Measurements from ENCODE around the gene GRK5.
"Not testable (repeated sequence)": the region's sequence is repeated elsewhere in the genome, so short reads cannot be mapped to it uniquely, and the experiment has no call there.

Gene GRK5

DNA sequence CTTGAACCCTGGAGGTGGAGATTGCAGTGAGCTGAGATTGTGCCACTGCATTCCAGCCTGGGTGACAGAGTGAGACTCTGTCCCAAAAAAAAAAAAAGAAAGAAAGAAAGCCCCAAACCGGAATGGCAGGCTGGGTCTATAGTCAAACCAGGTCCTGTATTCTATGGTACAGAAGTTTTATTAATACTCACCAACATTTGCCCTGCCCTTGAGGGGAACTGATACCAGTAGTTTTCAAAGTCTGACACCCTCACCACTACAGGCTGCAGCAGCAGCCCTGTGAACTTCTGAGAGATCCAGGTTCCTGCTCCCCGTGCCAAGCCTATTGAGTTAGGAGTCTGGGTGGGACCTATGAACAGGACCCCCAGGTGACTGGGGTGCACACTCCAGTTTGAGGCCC is 254.6 kb downstream of the GRK5 start:
- peaks cover 5% of the 10 kb centered on the region; the same call in 1 of the 2 replicates for H3K4me1 ChIP-seq (ENCODE audit: control insufficient read depth, low read length)
- H3K4me3 ChIP-seq (ENCODE audit: low read length): no peak overlapping the region
- H3K27ac ChIP-seq (ENCODE audit: low read depth, low read length): no peak overlapping the region
- no peak for TF ChIP-seq EZH2phosphoT487 (IDR thresholded peaks at IDR 0.05; ENCODE audit: borderline replicate concordance, low read length)
- TF ChIP-seq, protein P1, sequence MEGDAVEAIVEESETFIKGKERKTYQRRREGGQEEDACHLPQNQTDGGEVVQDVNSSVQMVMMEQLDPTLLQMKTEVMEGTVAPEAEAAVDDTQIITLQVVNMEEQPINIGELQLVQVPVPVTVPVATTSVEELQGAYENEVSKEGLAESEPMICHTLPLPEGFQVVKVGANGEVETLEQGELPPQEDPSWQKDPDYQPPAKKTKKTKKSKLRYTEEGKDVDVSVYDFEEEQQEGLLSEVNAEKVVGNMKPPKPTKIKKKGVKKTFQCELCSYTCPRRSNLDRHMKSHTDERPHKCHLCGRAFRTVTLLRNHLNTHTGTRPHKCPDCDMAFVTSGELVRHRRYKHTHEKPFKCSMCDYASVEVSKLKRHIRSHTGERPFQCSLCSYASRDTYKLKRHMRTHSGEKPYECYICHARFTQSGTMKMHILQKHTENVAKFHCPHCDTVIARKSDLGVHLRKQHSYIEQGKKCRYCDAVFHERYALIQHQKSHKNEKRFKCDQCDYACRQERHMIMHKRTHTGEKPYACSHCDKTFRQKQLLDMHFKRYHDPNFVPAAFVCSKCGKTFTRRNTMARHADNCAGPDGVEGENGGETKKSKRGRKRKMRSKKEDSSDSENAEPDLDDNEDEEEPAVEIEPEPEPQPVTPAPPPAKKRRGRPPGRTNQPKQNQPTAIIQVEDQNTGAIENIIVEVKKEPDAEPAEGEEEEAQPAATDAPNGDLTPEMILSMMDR (IDR thresholded peaks at IDR 0.05; ENCODE audit: low read depth, low read length, poor library complexity, severe bottlenecking): no peak
- H4K20me1 ChIP-seq (ENCODE audit: control insufficient read depth, insufficient read depth, low read depth, low read length): no peaks in the 10 kb centered on the region
- H3K27me3 ChIP-seq (ENCODE audit: control insufficient read depth, low read length): peaks cover 6% of the 10 kb centered on the region
- no peaks in the 10 kb centered on the region for H3K9me2 ChIP-seq (replicated peaks; ENCODE audit: control insufficient read depth, low read length)
- no peaks in the 10 kb centered on the region for H3K36me3 ChIP-seq (ENCODE audit: control insufficient read depth, low read length)
- H3K79me2 ChIP-seq (ENCODE audit: control insufficient read depth, low read length): no peaks in the 10 kb centered on the region
- H3K9me3 ChIP-seq (ENCODE audit: control insufficient read depth, insufficient read depth, low read length): 0 out of 2 replicates have a peak, but pooled peaks cover 5% of the 10 kb centered on the region
- no peak overlapping the region for H3K4me2 ChIP-seq (ENCODE audit: low read length)
- no peaks in the 10 kb centered on the region for H3F3A ChIP-seq (ENCODE audit: control insufficient read depth, insufficient read depth)

DNA sequence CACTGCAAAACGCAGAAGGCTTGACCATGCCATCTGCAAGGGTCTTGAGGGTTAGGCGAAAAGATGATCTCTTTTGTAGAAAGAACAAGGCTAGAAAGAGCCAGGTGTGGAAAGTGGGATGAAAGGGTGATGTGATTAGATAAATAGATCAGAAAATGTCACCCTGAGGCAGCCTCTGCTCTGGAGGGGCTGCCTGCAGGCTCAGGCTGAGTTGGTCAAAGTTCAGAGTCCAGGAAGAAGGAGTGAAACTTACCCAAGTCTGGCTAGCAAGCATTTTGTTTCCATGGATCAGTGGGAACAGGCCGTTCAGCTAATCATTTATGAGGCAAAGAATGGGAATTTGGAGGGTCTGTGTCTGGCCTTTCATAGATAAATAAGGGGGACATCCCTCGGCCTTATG is 255.4 kb downstream of the GRK5 start:
- H3K36me3 ChIP-seq (ENCODE audit: control insufficient read depth, low read length): no peaks in the 10 kb centered on the region
- no peak overlapping the region for H3K4me2 ChIP-seq (ENCODE audit: low read length)
- H3K9me2 ChIP-seq (replicated peaks; ENCODE audit: control insufficient read depth, low read length): no peaks in the 10 kb centered on the region
- H4K20me1 ChIP-seq (ENCODE audit: control insufficient read depth, insufficient read depth, low read depth, low read length): no peaks in the 10 kb centered on the region
- H3K4me3 ChIP-seq (ENCODE audit: low read length): no peak overlapping the region
- H3F3A ChIP-seq (ENCODE audit: control insufficient read depth, insufficient read depth): no peaks in the 10 kb centered on the region
- no peak overlapping the region for H3K27ac ChIP-seq (ENCODE audit: low read depth, low read length)
- no peak for TF ChIP-seq EZH2phosphoT487 (IDR thresholded peaks at IDR 0.05; ENCODE audit: borderline replicate concordance, low read length)
- TF ChIP-seq, protein P1 (IDR thresholded peaks at IDR 0.05; ENCODE audit: low read depth, low read length, poor library complexity, severe bottlenecking): no peak
- no peaks in the 10 kb centered on the region for H3K4me1 ChIP-seq (ENCODE audit: control insufficient read depth, low read length)
- H3K27me3 ChIP-seq (ENCODE audit: control insufficient read depth, low read length): peaks cover 6% of the 10 kb centered on the region
- H3K79me2 ChIP-seq (ENCODE audit: control insufficient read depth, low read length): no peaks in the 10 kb centered on the region
- H3K9me3 ChIP-seq (ENCODE audit: control insufficient read depth, insufficient read depth, low read length): 0 out of 2 replicates have a peak, but pooled peaks cover 5% of the 10 kb centered on the region

DNA sequence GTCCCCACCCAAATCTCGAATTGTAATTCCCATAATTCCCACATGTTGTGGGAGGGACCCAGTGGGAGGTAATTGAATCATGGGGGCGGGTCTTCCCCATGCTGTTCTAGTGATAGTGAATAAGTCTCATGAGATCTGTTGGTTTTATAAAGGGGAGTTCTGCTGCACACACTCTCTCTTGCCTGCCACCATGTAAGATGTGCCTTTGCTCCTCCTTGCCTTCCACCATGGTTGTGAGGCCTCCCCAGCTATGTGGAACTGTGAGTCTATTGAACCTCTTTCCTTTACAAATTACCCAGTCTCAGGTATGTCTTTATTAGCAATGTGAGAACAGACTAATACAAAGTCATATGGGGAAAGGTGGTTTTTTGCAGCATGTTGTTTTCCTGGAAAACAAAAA is 255.8 kb downstream of the GRK5 start:
- H3K9me3 ChIP-seq (ENCODE audit: control insufficient read depth, insufficient read depth, low read length); H3K27ac ChIP-seq (ENCODE audit: low read depth, low read length); H3K4me3 ChIP-seq (ENCODE audit: low read length); H3K79me2 ChIP-seq (ENCODE audit: control insufficient read depth, low read length); H3K36me3 ChIP-seq (ENCODE audit: control insufficient read depth, low read length); H3K9me2 ChIP-seq (replicated peaks; ENCODE audit: control insufficient read depth, low read length); H3K4me1 ChIP-seq (ENCODE audit: control insufficient read depth, low read length); H3K4me2 ChIP-seq (ENCODE audit: low read length); H3F3A ChIP-seq (ENCODE audit: control insufficient read depth, insufficient read depth); H4K20me1 ChIP-seq (ENCODE audit: control insufficient read depth, insufficient read depth, low read depth, low read length); H3K27me3 ChIP-seq (ENCODE audit: control insufficient read depth, low read length): not testable (repeated sequence)

DNA sequence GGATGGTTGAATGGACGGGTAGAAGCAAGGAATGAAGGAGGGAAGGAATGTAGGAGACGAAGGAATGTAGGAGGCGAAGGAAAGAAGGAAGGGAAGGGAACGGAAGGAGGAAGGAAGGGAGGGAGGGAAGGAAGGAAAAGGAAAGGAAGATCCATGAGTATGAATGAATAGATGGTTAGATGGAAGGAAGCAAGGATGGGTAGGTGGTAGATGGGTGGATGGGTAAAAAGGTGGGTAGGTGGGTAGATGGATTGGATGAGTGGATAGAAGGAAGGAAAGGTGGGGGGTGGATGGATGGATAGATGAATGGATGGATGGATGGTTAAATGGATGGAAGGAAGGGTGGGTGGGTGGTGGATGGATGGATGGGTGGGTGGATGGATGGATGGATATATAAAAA is 257.7 kb downstream of the GRK5 start:
- no peaks in the 10 kb centered on the region for H3K79me2 ChIP-seq (ENCODE audit: control insufficient read depth, low read length)
- no peaks in the 10 kb centered on the region for H3K4me1 ChIP-seq (ENCODE audit: control insufficient read depth, low read length)
- no peak overlapping the region for H3K27ac ChIP-seq (ENCODE audit: low read depth, low read length)
- no peaks in the 10 kb centered on the region for H3K36me3 ChIP-seq (ENCODE audit: control insufficient read depth, low read length)
- TF ChIP-seq EZH2phosphoT487 (IDR thresholded peaks at IDR 0.05; ENCODE audit: borderline replicate concordance, low read length): no peak
- TF ChIP-seq, protein P1 (IDR thresholded peaks at IDR 0.05; ENCODE audit: low read depth, low read length, poor library complexity, severe bottlenecking): no peak
- no peaks in the 10 kb centered on the region for H3K9me2 ChIP-seq (replicated peaks; ENCODE audit: control insufficient read depth, low read length)
- peaks cover 6% of the 10 kb centered on the region for H3K27me3 ChIP-seq (ENCODE audit: control insufficient read depth, low read length)
- no peak overlapping the region for H3K4me2 ChIP-seq (ENCODE audit: low read length)
- H3F3A ChIP-seq (ENCODE audit: control insufficient read depth, insufficient read depth): no peaks in the 10 kb centered on the region
- H3K4me3 ChIP-seq (ENCODE audit: low read length): no peak overlapping the region
- no peaks in the 10 kb centered on the region for H4K20me1 ChIP-seq (ENCODE audit: control insufficient read depth, insufficient read depth, low read depth, low read length)
- H3K9me3 ChIP-seq (ENCODE audit: control insufficient read depth, insufficient read depth, low read length): 0 out of 2 replicates have a peak, but pooled peaks cover 5% of the 10 kb centered on the region
